ENCODE results near the gene EIF2B2. TPM values are rescaled to one million over a fixed set of nuclear protein-coding genes. Genes with fewer than 3 reads are reported as not detected.

EIF2B2 gene
- total and polyA plus RNA-seq, 5 experiments from 2014 or later: 14.1 to 36.7 (median 26.7) TPM

DNA sequence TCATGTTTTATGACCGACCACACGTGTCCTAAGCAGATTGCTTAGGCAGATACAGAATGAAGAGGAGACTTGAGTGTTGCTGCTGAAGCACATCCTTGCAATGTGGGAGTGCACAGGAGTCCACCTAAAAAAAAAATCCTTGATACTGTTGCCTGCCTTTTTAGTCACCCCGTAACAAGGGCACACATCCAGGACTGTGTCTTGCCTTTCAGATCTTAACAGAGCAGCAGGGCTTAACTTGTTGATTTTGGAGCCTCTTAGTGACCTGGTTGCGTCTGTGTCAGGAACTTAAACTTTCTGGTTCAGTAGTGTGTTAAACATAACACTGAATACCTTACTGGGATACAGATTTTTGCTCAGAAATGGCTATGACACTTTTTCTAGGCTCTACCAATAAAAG is 6.5 kb downstream of the EIF2B2 start:
- DNase-seq (no peak), ATAC-seq (no peak)
- POLR2A ChIA-PET: no interaction called here
- H3K4me1 Mint-ChIP-seq: peaks cover 15 to 39% (median 31%) of the 10 kb centered on the region in 4 donors
- H3K27ac Mint-ChIP-seq: peak overlapping the region in 6 of 10 donors; percentile 6 to 60 (median 24)
- H3K9me3 Mint-ChIP-seq: no peaks in the 10 kb centered on the region
- no peak overlapping the region for H3K4me3 Mint-ChIP-seq
- no peaks in the 10 kb centered on the region for H3K27me3 Mint-ChIP-seq
- H3K36me3 Mint-ChIP-seq: peaks cover 3 to 84% (median 14%) of the 10 kb centered on the region in 3 donors

- Mint-ChIP-seq H3K4me3 (no peak overlapping the region), H3K4me1 (peaks cover 12 to 26% (median 18%) of the 10 kb centered on the region in 4 donors), H3K27ac (peak overlapping the region in 9 of 10 donors; percentile 17 to 73 (median 41)), H3K36me3 (peaks cover 3 to 81% (median 15%) of the 10 kb centered on the region in 3 donors), H3K27me3 (no peaks in the 10 kb centered on the region), H3K9me3 (no peaks in the 10 kb centered on the region)
- no peak for ATAC-seq
- DNase-seq: no peak
- POLR2A ChIA-PET: no interaction called here
Observed at GRCh38 chr14:75010472-75011093, 7.9 kb downstream of the EIF2B2 start.

- Mint-ChIP-seq H3K9me3 (no peaks in the 10 kb centered on the region), H3K36me3 (peaks cover 3 to 81% (median 13%) of the 10 kb centered on the region in 3 donors), H3K27ac (peak overlapping the region; percentile 28 to 89 (median 75)), H3K4me1 (peaks cover 11 to 22% (median 16%) of the 10 kb centered on the region in 4 donors), H3K4me3 (no peak overlapping the region), H3K27me3 (no peaks in the 10 kb centered on the region)
- POLR2A ChIA-PET: no interaction called here
- ATAC-seq (no peak), DNase-seq (no peak)
Observed at GRCh38 chr14:75011356-75011994, 8.8 kb downstream of the EIF2B2 start.

- DNase-seq (no peak), ATAC-seq (no peak)
- no peaks in the 10 kb centered on the region for H3K9me3 Mint-ChIP-seq
- H3K27ac Mint-ChIP-seq: peak overlapping the region in 3 of 10 donors; percentile 41 to 77 (median 43)
- H3K4me1 Mint-ChIP-seq: peaks cover 7 to 19% (median 13%) of the 10 kb centered on the region in 4 donors
- H3K4me3 Mint-ChIP-seq: no peak overlapping the region
- POLR2A ChIA-PET: interaction anchor here (0.7 kb wide), 1 partner anchor 128 kb away, joined by 4 read pairs; no protein-coding TSS in a partner anchor
- peaks cover 0 to 81% (median 4%) of the 10 kb centered on the region in 3 donors for H3K36me3 Mint-ChIP-seq
- no peaks in the 10 kb centered on the region for H3K27me3 Mint-ChIP-seq
Observed at GRCh38 chr14:75013290-75013689, 10.6 kb downstream of the EIF2B2 start.

DNA sequence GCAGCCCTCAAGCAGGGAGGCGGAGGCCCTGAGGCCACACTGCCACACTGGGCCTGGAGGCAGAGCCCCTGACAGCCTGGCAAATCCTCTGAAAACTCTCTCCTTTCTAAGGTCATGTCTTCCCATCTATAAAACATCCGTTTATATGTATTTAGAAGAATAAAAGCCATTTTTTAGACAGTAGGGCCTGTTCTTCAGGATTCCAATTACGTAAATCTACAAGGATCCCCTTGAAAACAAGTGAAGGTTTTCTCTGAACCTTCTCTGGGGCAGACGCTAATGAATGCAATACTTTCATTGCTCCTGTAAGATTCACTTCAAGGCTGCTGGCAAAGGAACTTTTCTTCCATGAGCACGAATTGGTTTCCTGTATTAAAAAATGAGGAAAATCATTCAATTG is 12.8 kb downstream of the EIF2B2 start:
- Mint-ChIP-seq H3K27me3 (no peaks in the 10 kb centered on the region), H3K4me1 (peaks cover 7 to 13% (median 10%) of the 10 kb centered on the region in 4 donors), H3K27ac (no peak overlapping the region), H3K4me3 (no peak overlapping the region), H3K36me3 (peaks cover 0 to 79% (median 6%) of the 10 kb centered on the region in 3 donors), H3K9me3 (no peaks in the 10 kb centered on the region)
- no peak for DNase-seq
- POLR2A ChIA-PET: no interaction called here
- no peak for ATAC-seq

DNA sequence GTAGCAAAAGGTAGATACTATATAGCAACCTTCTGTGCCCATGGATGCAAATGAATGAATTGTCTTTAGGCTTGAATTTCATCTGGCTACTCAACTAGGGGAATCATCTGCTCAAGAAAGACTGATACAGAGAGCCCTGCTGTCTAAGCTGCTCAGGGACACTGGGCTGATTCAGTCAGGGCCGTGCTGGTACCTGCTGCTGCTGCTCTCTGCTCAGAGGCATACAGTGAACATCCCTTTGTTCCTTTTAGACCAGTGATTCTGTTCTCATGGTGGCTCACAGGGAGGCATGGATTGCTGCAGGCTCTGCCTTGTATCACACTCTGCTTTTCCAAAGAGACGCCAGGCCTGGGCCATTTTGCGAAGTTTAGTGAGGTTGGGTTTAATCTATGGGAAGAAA is 14.1 kb downstream of the EIF2B2 start:
- Mint-ChIP-seq H3K4me1 (peaks cover 0 to 3% (median under 1%) of the 10 kb centered on the region in 4 donors), H3K36me3 (peaks cover 0 to 87% (median 9%) of the 10 kb centered on the region in 3 donors), H3K27ac (peak overlapping the region in 3 of 10 donors; percentile 14 to 56 (median 15)), H3K9me3 (no peaks in the 10 kb centered on the region), H3K27me3 (no peaks in the 10 kb centered on the region), H3K4me3 (no peak overlapping the region)
- DNase-seq (no peak), ATAC-seq (no peak)
- POLR2A ChIA-PET: no interaction called here

DNA sequence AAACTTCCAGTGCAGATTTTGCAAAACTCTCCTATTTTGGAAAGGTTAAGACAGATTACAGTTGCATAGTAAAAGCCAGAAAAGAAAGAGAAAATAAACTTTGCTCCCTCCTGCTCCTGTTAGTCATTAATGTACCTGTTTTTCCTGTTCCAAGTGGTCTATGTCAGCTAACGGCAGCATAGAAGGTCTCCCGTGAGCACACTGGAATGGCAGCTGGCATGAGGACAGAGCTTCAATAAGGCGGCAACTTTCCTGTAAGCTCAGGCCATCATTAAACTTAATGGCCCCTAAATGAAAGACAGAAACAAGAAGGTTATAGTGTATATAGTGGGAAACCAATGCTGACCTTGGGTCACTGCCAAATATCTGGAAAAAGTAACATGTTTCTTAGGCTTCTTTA is 16.0 kb downstream of the EIF2B2 start:
- no peak for DNase-seq
- H3K4me3 Mint-ChIP-seq: no peak overlapping the region
- POLR2A ChIA-PET: no interaction called here
- peaks cover 0 to 86% (median 17%) of the 10 kb centered on the region in 3 donors for H3K36me3 Mint-ChIP-seq
- H3K4me1 Mint-ChIP-seq: peaks cover 0 to 2% (median 0%) of the 10 kb centered on the region in 4 donors
- no peaks in the 10 kb centered on the region for H3K27me3 Mint-ChIP-seq
- ATAC-seq: no peak
- H3K27ac Mint-ChIP-seq: no peak overlapping the region
- no peaks in the 10 kb centered on the region for H3K9me3 Mint-ChIP-seq

GRCh38 chr14:75022655-75023054 is 19.9 kb downstream of the EIF2B2 start:
- Mint-ChIP-seq H3K27ac (peak overlapping the region in 1 of 10 donors; percentile 1), H3K4me3 (no peak overlapping the region), H3K27me3 (no peaks in the 10 kb centered on the region), H3K9me3 (no peaks in the 10 kb centered on the region), H3K4me1 (peaks cover 0 to 2% (median 0%) of the 10 kb centered on the region in 4 donors), H3K36me3 (peaks cover 0 to 53% (median 15%) of the 10 kb centered on the region in 3 donors)
- DNase-seq (peak in 1 of 10 donors; percentile 1), ATAC-seq (no peak)
- POLR2A ChIA-PET: no interaction called here

DNA sequence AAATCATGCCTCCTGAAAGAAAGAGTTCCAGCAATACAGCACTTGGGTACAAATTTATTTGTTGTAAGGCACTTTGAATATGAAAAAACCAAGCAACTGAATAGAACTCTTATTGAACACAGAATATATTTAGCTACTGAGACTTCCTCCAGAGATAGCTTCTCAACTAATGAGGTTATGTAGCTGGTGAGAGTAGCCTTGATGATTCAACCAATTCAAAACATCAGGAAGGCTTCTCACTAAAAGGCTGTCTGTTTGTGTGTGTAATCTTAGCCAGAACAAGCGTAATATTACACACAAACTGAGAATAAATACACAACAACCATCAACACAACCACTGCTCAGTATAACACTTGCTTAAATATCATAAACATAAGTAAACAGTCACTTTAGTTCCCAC is 20.4 kb downstream of the EIF2B2 start:
- H3K36me3 Mint-ChIP-seq: peaks cover 0 to 53% (median 15%) of the 10 kb centered on the region in 3 donors
- no peak overlapping the region for H3K4me3 Mint-ChIP-seq
- POLR2A ChIA-PET: no interaction called here
- no peak overlapping the region for H3K27ac Mint-ChIP-seq
- H3K4me1 Mint-ChIP-seq: peaks cover 0 to 2% (median 0%) of the 10 kb centered on the region in 4 donors
- H3K27me3 Mint-ChIP-seq: no peaks in the 10 kb centered on the region
- ATAC-seq (no peak), DNase-seq (no peak)
- no peaks in the 10 kb centered on the region for H3K9me3 Mint-ChIP-seq

GRCh38 chr14:75025082-75025481 is 22.4 kb downstream of the EIF2B2 start:
- Mint-ChIP-seq H3K27ac (no peak overlapping the region), H3K4me3 (no peak overlapping the region), H3K9me3 (no peaks in the 10 kb centered on the region), H3K4me1 (no peaks in the 10 kb centered on the region), H3K36me3 (peaks cover 0 to 51% (median 14%) of the 10 kb centered on the region in 3 donors), H3K27me3 (no peaks in the 10 kb centered on the region)
- no peak for ATAC-seq
- DNase-seq: no peak
- POLR2A ChIA-PET: no interaction called here

GRCh38 chr14:75025876-75026275 is 23.2 kb downstream of the EIF2B2 start:
- ATAC-seq: no peak
- Mint-ChIP-seq H3K27me3 (no peaks in the 10 kb centered on the region), H3K4me3 (no peak overlapping the region), H3K27ac (no peak overlapping the region), H3K9me3 (no peaks in the 10 kb centered on the region), H3K36me3 (peaks cover 7 to 52% (median 18%) of the 10 kb centered on the region in 3 donors), H3K4me1 (peaks cover 0 to 3% (median 0%) of the 10 kb centered on the region in 4 donors)
- DNase-seq: no peak
- POLR2A ChIA-PET: no interaction called here

GRCh38 chr14:75030147-75030546 is 27.4 kb downstream of the EIF2B2 start:
- no peaks in the 10 kb centered on the region for H3K27me3 Mint-ChIP-seq
- H3K9me3 Mint-ChIP-seq: no peaks in the 10 kb centered on the region
- POLR2A ChIA-PET: no interaction called here
- peaks cover 0 to 3% (median 0%) of the 10 kb centered on the region in 4 donors for H3K4me1 Mint-ChIP-seq
- ATAC-seq: no peak
- no peak for DNase-seq
- H3K27ac Mint-ChIP-seq: no peak overlapping the region
- no peak overlapping the region for H3K4me3 Mint-ChIP-seq
- H3K36me3 Mint-ChIP-seq: peaks cover 9 to 62% (median 10%) of the 10 kb centered on the region in 3 donors

- POLR2A ChIA-PET: no interaction called here
Observed at GRCh38 chr14:75032939-75033338, 30.2 kb downstream of the EIF2B2 start.

More at GRCh38 chr14:75032939-75033338, 30.2 kb downstream of the EIF2B2 start:
- DNase-seq (no peak), ATAC-seq (no peak)
- Mint-ChIP-seq H3K4me3 (no peak overlapping the region), H3K36me3 (peaks cover 9 to 80% (median 12%) of the 10 kb centered on the region in 3 donors), H3K4me1 (peaks cover 0 to 5% (median 2%) of the 10 kb centered on the region in 4 donors), H3K27ac (peak overlapping the region in 1 of 10 donors; percentile 21), H3K9me3 (no peaks in the 10 kb centered on the region), H3K27me3 (no peaks in the 10 kb centered on the region)

Measured in naive thymus-derived CD8-positive, alpha-beta T cell (primary cell).